Measurements from ENCODE around the gene TMEM19.

The TMEM19 gene

DNA sequence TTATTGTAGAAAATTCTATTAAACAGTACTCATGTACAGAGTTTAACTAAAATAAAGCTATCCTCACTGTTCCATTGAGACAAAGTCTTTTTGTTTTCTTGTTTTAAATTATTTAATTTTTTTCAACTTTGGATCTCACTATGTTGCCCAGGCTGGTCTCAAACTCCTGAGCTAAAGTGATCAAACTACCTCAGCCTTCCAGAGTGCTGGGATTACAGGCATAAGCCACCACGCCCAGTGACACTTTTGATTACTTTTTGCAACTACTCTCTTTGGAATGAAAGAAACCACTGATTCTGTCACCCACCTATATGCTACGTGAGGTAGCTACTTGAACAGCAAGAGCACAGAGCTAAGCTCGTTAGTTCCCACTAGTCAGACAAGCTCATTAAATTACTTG, 39.4 kb upstream of the TMEM19 start:
- no peak for DNase-seq
- no peak overlapping the region for H3K4me3 ChIP-seq (ENCODE audit: insufficient read depth in 1 of 2, low read depth in 1 of 2, low read length in 2 of 2)
- no peak overlapping the region for H2BK120ac ChIP-seq (ENCODE audit: low read depth, low read length)
- H2BK15ac ChIP-seq (ENCODE audit: low read depth, poor library complexity, severe bottlenecking), result no peak overlapping the region
- H2AK5ac ChIP-seq (ENCODE audit: low read length, severe bottlenecking), result no peak overlapping the region
- H3K4ac ChIP-seq (ENCODE audit: low read depth in 1 of 2, low read length in 2 of 2), result no peak overlapping the region
- H3K27me3 ChIP-seq (ENCODE audit: control insufficient read depth in 1 of 2, insufficient read depth in 1 of 2, low read length in 2 of 2), result no peaks in the 10 kb centered on the region
- peaks cover 7% of the 10 kb centered on the region for H3K79me1 ChIP-seq (replicated peaks; ENCODE audit: low read length, poor library complexity, severe bottlenecking)
- no peak overlapping the region for H3K4me2 ChIP-seq (ENCODE audit: low read length, poor library complexity, severe bottlenecking)
- no peak overlapping the region for H4K8ac ChIP-seq (ENCODE audit: low read length)
- H2BK5ac ChIP-seq (ENCODE audit: low read depth, low read length, poor library complexity, severe bottlenecking), result no peak overlapping the region
- no peak overlapping the region for H3K27ac ChIP-seq (ENCODE audit: low read length, poor library complexity, severe bottlenecking)
- H2BK12ac ChIP-seq (ENCODE audit: low read length in 2 of 2), result no peak overlapping the region
- 100% methylated on average over 3 of the region's 3 CpGs for WGBS
- no peak overlapping the region for H2AFZ ChIP-seq (ENCODE audit: low read depth, low read length)
- H3K18ac ChIP-seq (ENCODE audit: low read depth in 1 of 2, low read length in 2 of 2), result no peak overlapping the region
- H3K36me3 ChIP-seq (ENCODE audit: control insufficient read depth in 1 of 2, insufficient read depth in 2 of 2, low read depth in 1 of 2, low read length in 2 of 2), result peaks cover 12 to 97% of the 10 kb centered on the region in 2 experiments
- no peak overlapping the region for H3K23ac ChIP-seq (ENCODE audit: low read length in 2 of 2)
- H4K91ac ChIP-seq (ENCODE audit: low read length), result no peak overlapping the region
- no peak overlapping the region for H3K9ac ChIP-seq (ENCODE audit: low read length)
- no peak overlapping the region for H3K14ac ChIP-seq (ENCODE audit: low read length in 2 of 2)
- H3K4me1 ChIP-seq (ENCODE audit: control insufficient read depth, insufficient read depth, low read depth, low read length), result no peaks in the 10 kb centered on the region
- H3K9me3 ChIP-seq (ENCODE audit: control insufficient read depth, low read length), result no peaks in the 10 kb centered on the region

- Histone ChIP-seq H3K27me3 (ENCODE audit: control insufficient read depth in 1 of 2, insufficient read depth in 1 of 2, low read length in 2 of 2) (no peaks in the 10 kb centered on the region), H3K18ac (ENCODE audit: low read depth in 1 of 2, low read length in 2 of 2) (no peak overlapping the region), H3K14ac (ENCODE audit: low read length in 2 of 2) (no peak overlapping the region), H4K8ac (ENCODE audit: low read length) (no peak overlapping the region), H3K4ac (ENCODE audit: low read depth in 1 of 2, low read length in 2 of 2) (no peak overlapping the region), H2BK5ac (ENCODE audit: low read depth, low read length, poor library complexity, severe bottlenecking) (no peak overlapping the region), H2BK15ac (ENCODE audit: low read depth, poor library complexity, severe bottlenecking) (no peak overlapping the region), H3K36me3 (ENCODE audit: control insufficient read depth in 1 of 2, insufficient read depth in 2 of 2, low read depth in 1 of 2, low read length in 2 of 2) (peaks cover 8 to 97% of the 10 kb centered on the region in 2 experiments), H2AFZ (ENCODE audit: low read depth, low read length) (no peak overlapping the region), H4K91ac (ENCODE audit: low read length) (no peak overlapping the region), H2BK120ac (ENCODE audit: low read depth, low read length) (no peak overlapping the region), H3K79me1 (replicated peaks; ENCODE audit: low read length, poor library complexity, severe bottlenecking) (peaks cover 2% of the 10 kb centered on the region), H2AK5ac (ENCODE audit: low read length, severe bottlenecking) (no peak overlapping the region), H3K27ac (ENCODE audit: low read length, poor library complexity, severe bottlenecking) (no peak overlapping the region), H3K9me3 (ENCODE audit: control insufficient read depth, low read length) (peaks cover 8% of the 10 kb centered on the region), H3K9ac (ENCODE audit: low read length) (no peak overlapping the region), H3K23ac (ENCODE audit: low read length in 2 of 2) (no peak overlapping the region), H3K4me3 (ENCODE audit: insufficient read depth in 1 of 2, low read depth in 1 of 2, low read length in 2 of 2) (no peak overlapping the region), H2BK12ac (ENCODE audit: low read length in 2 of 2) (no peak overlapping the region), H3K4me2 (ENCODE audit: low read length, poor library complexity, severe bottlenecking) (no peak overlapping the region), H3K4me1 (ENCODE audit: control insufficient read depth, insufficient read depth, low read depth, low read length) (no peaks in the 10 kb centered on the region)
- DNase-seq, result no peak
- WGBS, result 98% methylated on average over 3 of the region's 4 CpGs
Observed at GRCh38 chr12:71648537-71648936, 37.3 kb upstream of the TMEM19 start.

GRCh38 chr12:71649401-71649800, 36.5 kb upstream of the TMEM19 start:
- H3K4me3 ChIP-seq (ENCODE audit: insufficient read depth in 1 of 2, low read depth in 1 of 2, low read length in 2 of 2), result no peak overlapping the region
- H2BK5ac ChIP-seq (ENCODE audit: low read depth, low read length, poor library complexity, severe bottlenecking), result no peak overlapping the region
- peaks cover 2% of the 10 kb centered on the region for H3K79me1 ChIP-seq (replicated peaks; ENCODE audit: low read length, poor library complexity, severe bottlenecking)
- H3K14ac ChIP-seq (ENCODE audit: low read length in 2 of 2), result no peak overlapping the region
- H3K23ac ChIP-seq (ENCODE audit: low read length in 2 of 2), result no peak overlapping the region
- H3K18ac ChIP-seq (ENCODE audit: low read depth in 1 of 2, low read length in 2 of 2), result no peak overlapping the region
- no peaks in the 10 kb centered on the region for H3K4me1 ChIP-seq (ENCODE audit: control insufficient read depth, insufficient read depth, low read depth, low read length)
- H3K36me3 ChIP-seq (ENCODE audit: control insufficient read depth in 1 of 2, insufficient read depth in 2 of 2, low read depth in 1 of 2, low read length in 2 of 2), result peaks cover 13 to 97% of the 10 kb centered on the region in 2 experiments
- H2AK5ac ChIP-seq (ENCODE audit: low read length, severe bottlenecking), result no peak overlapping the region
- no CpG with 5 or more reads among the region's 2 CpGs for WGBS
- no peak overlapping the region for H3K9ac ChIP-seq (ENCODE audit: low read length)
- no peak overlapping the region for H4K8ac ChIP-seq (ENCODE audit: low read length)
- H2BK12ac ChIP-seq (ENCODE audit: low read length in 2 of 2), result no peak overlapping the region
- H3K4me2 ChIP-seq (ENCODE audit: low read length, poor library complexity, severe bottlenecking), result no peak overlapping the region
- H2AFZ ChIP-seq (ENCODE audit: low read depth, low read length), result no peak overlapping the region
- DNase-seq, result no peak
- H2BK15ac ChIP-seq (ENCODE audit: low read depth, poor library complexity, severe bottlenecking), result no peak overlapping the region
- H3K9me3 ChIP-seq (ENCODE audit: control insufficient read depth, low read length), result peaks cover 16% of the 10 kb centered on the region
- no peak overlapping the region for H2BK120ac ChIP-seq (ENCODE audit: low read depth, low read length)
- H3K27ac ChIP-seq (ENCODE audit: low read length, poor library complexity, severe bottlenecking), result no peak overlapping the region
- H4K91ac ChIP-seq (ENCODE audit: low read length), result no peak overlapping the region
- no peak overlapping the region for H3K4ac ChIP-seq (ENCODE audit: low read depth in 1 of 2, low read length in 2 of 2)
- no peaks in the 10 kb centered on the region for H3K27me3 ChIP-seq (ENCODE audit: control insufficient read depth in 1 of 2, insufficient read depth in 1 of 2, low read length in 2 of 2)

DNA sequence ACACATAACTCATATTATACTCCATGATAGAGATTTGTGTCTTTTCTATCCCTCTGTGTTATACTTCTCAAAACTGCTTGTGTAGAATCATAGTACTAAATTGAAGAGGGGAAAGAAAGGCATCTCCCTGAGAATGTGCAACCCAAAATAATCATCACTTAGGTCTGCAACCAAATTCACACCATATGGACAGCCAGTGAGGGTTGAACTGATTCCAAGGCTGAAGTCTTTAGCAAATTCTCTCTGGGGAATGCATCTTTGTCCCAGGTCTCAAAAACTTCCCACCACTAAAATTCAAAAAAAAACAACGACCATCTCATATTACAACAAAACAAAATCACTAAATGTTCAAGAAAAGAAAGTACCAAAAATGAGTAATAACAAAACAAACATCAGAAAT, 33.2 kb upstream of the TMEM19 start:
- no peak overlapping the region for H2BK120ac ChIP-seq (ENCODE audit: low read depth, low read length)
- H2BK12ac ChIP-seq (ENCODE audit: low read length in 2 of 2), result no peak overlapping the region
- no peak overlapping the region for H3K23ac ChIP-seq (ENCODE audit: low read length in 2 of 2)
- H4K91ac ChIP-seq (ENCODE audit: low read length), result no peak overlapping the region
- H3K79me1 ChIP-seq (replicated peaks; ENCODE audit: low read length, poor library complexity, severe bottlenecking), result no peaks in the 10 kb centered on the region
- no peak overlapping the region for H3K27ac ChIP-seq (ENCODE audit: low read length, poor library complexity, severe bottlenecking)
- H3K27me3 ChIP-seq (ENCODE audit: control insufficient read depth in 1 of 2, insufficient read depth in 1 of 2, low read length in 2 of 2), result no peaks in the 10 kb centered on the region
- H3K4me1 ChIP-seq (ENCODE audit: control insufficient read depth, insufficient read depth, low read depth, low read length), result no peaks in the 10 kb centered on the region
- H3K4me2 ChIP-seq (ENCODE audit: low read length, poor library complexity, severe bottlenecking), result no peak overlapping the region
- no peak overlapping the region for H3K4me3 ChIP-seq (ENCODE audit: insufficient read depth in 1 of 2, low read depth in 1 of 2, low read length in 2 of 2)
- H2AK5ac ChIP-seq (ENCODE audit: low read length, severe bottlenecking), result no peak overlapping the region
- H3K9me3 ChIP-seq (ENCODE audit: control insufficient read depth, low read length), result peaks cover 19% of the 10 kb centered on the region
- no peak overlapping the region for H2BK15ac ChIP-seq (ENCODE audit: low read depth, poor library complexity, severe bottlenecking)
- WGBS, result no CpG with 5 or more reads among the region's 1 CpG
- no peak overlapping the region for H3K14ac ChIP-seq (ENCODE audit: low read length in 2 of 2)
- no peak overlapping the region for H3K4ac ChIP-seq (ENCODE audit: low read depth in 1 of 2, low read length in 2 of 2)
- no peak for DNase-seq
- H3K36me3 ChIP-seq (ENCODE audit: control insufficient read depth in 1 of 2, insufficient read depth in 2 of 2, low read depth in 1 of 2, low read length in 2 of 2), result peaks cover 13 to 97% of the 10 kb centered on the region in 2 experiments
- H2AFZ ChIP-seq (ENCODE audit: low read depth, low read length), result no peak overlapping the region
- H4K8ac ChIP-seq (ENCODE audit: low read length), result no peak overlapping the region
- no peak overlapping the region for H2BK5ac ChIP-seq (ENCODE audit: low read depth, low read length, poor library complexity, severe bottlenecking)
- no peak overlapping the region for H3K9ac ChIP-seq (ENCODE audit: low read length)
- H3K18ac ChIP-seq (ENCODE audit: low read depth in 1 of 2, low read length in 2 of 2), result no peak overlapping the region

Data from mesenchymal stem cell (in vitro differentiated cells and primary cell).